ENCODE data around the gene PDE4A. TPM values are rescaled to one million over a fixed set of nuclear protein-coding genes. Genes with fewer than 3 reads are reported as not detected.

PDE4A gene
- total RNA-seq, 4 donors from 2014 or later: 3.3 to 7.2 (median 5.1) TPM

DNA sequence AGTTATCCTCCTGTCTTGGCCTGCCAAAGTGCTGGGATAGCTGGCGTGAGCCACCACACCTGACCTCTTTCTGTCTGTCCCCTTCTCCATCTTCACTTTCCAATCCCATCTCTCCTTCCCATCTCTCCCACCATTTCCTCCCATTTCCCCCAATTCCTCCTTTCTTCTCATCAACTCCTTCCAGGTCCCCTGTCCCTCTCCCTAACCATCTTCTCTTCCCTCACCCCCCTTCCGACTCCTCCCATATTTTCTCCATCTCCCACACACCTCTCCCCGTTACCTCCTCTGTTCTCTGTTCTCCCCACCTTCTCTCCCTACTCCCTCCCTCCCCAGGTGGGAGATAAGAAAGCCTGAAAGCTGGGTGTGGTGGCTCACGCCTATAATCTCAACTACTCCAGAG, 42.2 kb downstream of the PDE4A start:
- TF ChIP-seq, protein P1, sequence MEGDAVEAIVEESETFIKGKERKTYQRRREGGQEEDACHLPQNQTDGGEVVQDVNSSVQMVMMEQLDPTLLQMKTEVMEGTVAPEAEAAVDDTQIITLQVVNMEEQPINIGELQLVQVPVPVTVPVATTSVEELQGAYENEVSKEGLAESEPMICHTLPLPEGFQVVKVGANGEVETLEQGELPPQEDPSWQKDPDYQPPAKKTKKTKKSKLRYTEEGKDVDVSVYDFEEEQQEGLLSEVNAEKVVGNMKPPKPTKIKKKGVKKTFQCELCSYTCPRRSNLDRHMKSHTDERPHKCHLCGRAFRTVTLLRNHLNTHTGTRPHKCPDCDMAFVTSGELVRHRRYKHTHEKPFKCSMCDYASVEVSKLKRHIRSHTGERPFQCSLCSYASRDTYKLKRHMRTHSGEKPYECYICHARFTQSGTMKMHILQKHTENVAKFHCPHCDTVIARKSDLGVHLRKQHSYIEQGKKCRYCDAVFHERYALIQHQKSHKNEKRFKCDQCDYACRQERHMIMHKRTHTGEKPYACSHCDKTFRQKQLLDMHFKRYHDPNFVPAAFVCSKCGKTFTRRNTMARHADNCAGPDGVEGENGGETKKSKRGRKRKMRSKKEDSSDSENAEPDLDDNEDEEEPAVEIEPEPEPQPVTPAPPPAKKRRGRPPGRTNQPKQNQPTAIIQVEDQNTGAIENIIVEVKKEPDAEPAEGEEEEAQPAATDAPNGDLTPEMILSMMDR (IDR thresholded peaks at IDR 0.05): no peak
- no peak for TF ChIP-seq POLR2A (IDR thresholded peaks at IDR 0.05)
- Histone ChIP-seq H3K27ac (no peak overlapping the region), H3K4me3 (no peak overlapping the region), H3K36me3 (peaks cover 0 to 29% (median 0%) of the 10 kb centered on the region in 3 donors), H3K4me1 (peaks cover 0 to 8% (median 6%) of the 10 kb centered on the region in 4 donors), H3K9me3 (no peaks in the 10 kb centered on the region), H3K27me3 (no peaks in the 10 kb centered on the region)
- DNase-seq: no peak

DNA sequence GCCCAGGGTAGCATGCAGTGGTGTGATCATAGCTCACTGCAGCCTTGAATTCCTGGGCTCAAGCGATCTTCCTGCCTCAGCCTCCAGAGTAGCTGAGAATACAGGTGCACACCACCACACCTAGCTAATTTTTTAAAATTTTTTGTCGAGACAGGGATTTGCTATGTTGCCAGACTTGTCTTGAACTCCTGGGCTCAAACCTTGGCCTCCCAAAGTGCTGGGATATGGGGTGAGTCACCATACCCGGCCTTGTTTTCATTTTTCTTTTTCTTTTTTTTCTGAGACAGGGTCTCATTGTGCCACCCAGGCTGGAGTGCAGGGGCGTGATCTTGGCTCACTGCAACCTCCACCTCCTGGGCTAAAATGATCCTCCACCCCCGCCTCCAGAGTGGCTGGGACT, 44.1 kb downstream of the PDE4A start:
- no peak overlapping the region for H3K27ac ChIP-seq
- H3K4me1 ChIP-seq: peaks cover 0 to 8% (median 6%) of the 10 kb centered on the region in 4 donors
- H3K36me3 ChIP-seq: peaks cover 0 to 29% (median 0%) of the 10 kb centered on the region in 3 donors
- no peak overlapping the region for H3K4me3 ChIP-seq
- DNase-seq: no peak
- no peaks in the 10 kb centered on the region for H3K9me3 ChIP-seq
- no peak for TF ChIP-seq POLR2A (IDR thresholded peaks at IDR 0.05)
- TF ChIP-seq, protein P1 (IDR thresholded peaks at IDR 0.05): no peak
- no peaks in the 10 kb centered on the region for H3K27me3 ChIP-seq

DNA sequence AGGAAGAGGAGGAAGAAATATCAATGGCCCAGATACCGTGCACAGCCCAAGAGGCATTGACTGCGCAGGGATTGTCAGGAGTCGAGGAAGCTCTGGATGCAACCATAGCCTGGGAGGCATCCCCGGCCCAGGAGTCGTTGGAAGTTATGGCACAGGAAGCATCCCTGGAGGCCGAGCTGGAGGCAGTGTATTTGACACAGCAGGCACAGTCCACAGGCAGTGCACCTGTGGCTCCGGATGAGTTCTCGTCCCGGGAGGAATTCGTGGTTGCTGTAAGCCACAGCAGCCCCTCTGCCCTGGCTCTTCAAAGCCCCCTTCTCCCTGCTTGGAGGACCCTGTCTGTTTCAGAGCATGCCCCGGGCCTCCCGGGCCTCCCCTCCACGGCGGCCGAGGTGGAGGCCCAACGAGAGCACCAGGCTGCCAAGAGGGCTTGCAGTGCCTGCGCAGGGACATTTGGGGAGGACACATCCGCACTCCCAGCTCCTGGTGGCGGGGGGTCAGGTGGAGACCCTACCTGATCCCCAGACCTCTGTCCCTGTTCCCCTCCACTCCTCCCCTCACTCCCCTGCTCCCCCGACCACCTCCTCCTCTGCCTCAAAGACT, 46.9 kb downstream of the PDE4A start:
- Histone ChIP-seq H3K4me3 (no peak overlapping the region), H3K36me3 (peaks cover 0 to 29% (median 0%) of the 10 kb centered on the region in 3 donors), H3K9me3 (no peaks in the 10 kb centered on the region), H3K4me1 (no peaks in the 10 kb centered on the region), H3K27ac (no peak overlapping the region), H3K27me3 (no peaks in the 10 kb centered on the region)
- no peak for TF ChIP-seq POLR2A (IDR thresholded peaks at IDR 0.05)
- TF ChIP-seq, protein P1 (IDR thresholded peaks at IDR 0.05): no peak
- DNase-seq: no peak

DNA sequence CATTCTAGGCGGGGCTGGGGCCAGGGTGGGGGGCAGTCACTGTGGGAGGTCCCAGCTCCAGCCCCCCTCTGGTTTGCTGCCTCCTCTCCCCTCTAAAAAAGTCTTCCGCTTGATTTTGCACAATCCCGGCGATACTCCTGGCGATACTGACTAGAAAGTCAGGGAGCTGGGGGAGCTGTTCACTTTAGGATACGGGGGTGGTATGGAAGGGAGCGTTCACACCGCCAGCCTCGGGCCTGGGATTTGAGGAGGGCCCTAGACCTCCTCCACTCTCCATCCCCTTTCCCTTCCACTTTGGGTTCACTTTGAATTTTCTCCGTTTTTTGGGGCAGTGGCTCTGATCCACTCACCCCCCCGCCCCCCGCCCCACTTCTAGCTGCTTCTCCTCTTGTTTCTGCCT, 47.8 kb downstream of the PDE4A start:
- H3K27me3 ChIP-seq: no peaks in the 10 kb centered on the region
- no peak overlapping the region for H3K27ac ChIP-seq
- H3K4me1 ChIP-seq: no peaks in the 10 kb centered on the region
- no peak for DNase-seq
- TF ChIP-seq, protein P1 (IDR thresholded peaks at IDR 0.05): no peak
- TF ChIP-seq POLR2A (IDR thresholded peaks at IDR 0.05): no peak
- H3K36me3 ChIP-seq: peaks cover 0 to 29% (median 0%) of the 10 kb centered on the region in 3 donors
- H3K4me3 ChIP-seq: no peak overlapping the region
- H3K9me3 ChIP-seq: no peaks in the 10 kb centered on the region

DNA sequence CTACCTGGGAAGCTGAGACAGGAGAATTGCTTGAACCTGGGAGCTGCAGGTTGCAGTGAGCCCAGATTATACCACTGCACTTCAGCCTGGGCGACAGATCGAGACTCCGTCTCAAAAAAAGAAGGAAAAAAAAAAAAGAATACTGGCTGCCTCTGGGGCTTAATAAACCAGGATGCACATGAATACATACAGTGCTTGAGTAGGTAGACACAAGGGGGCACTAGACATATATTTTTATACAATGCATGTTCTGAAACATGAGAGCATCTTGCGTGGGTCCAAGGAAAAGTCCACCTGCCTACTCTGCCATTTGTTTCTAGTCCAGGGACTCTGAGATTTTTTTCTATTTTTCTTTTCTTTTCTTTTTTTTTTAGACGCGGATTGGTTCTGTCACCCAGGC, 51.6 kb downstream of the PDE4A start:
- no peaks in the 10 kb centered on the region for H3K9me3 ChIP-seq
- H3K36me3 ChIP-seq: peaks cover 0 to 6% (median 0%) of the 10 kb centered on the region in 3 donors
- H3K27ac ChIP-seq: no peak overlapping the region
- no peaks in the 10 kb centered on the region for H3K27me3 ChIP-seq
- no peaks in the 10 kb centered on the region for H3K4me1 ChIP-seq
- no peak overlapping the region for H3K4me3 ChIP-seq
- TF ChIP-seq, protein P1 (IDR thresholded peaks at IDR 0.05): peak in 5 of 6 experiments; percentile 7 to 45 (median 28)
- TF ChIP-seq POLR2A (IDR thresholded peaks at IDR 0.05): no peak
- DNase-seq: no peak
